A549 (cell line): ENCODE results near the gene CLEC19A. TPM values are rescaled to one million over a fixed set of nuclear protein-coding genes. Genes with fewer than 3 reads are reported as not detected.

Experiments used
- ATAC-seq, 2 experiments: fragments of 200-7000 bp in 1 of 2; fragments of >200 bp in 1 of 2; cut with Nextera tagmentation in 1 of 2; cut with Tn5 transposase in 1 of 2; 3 replicates each; pipeline versions ENCODE4 v1.8.0 to v1.9.1; 2018 to 2020; ENCODE audit warnings: mild to moderate bottlenecking in 1 of 2, moderate library complexity in 1 of 2
- CTCF ChIA-PET: fragments of 300-600 bp; sonication (Branson Sonifier 250); formaldehyde crosslinking; extraction: SDS; loops from one replicate; lab custom pipeline; 2021; ENCODE audit warnings: antibody characterized with exemption, inconsistent platforms; lab: Yijun Ruan, JAX
- POLR2A ChIA-PET: fragments of 350-600 bp; formaldehyde crosslinking; extraction: SDS; loops from one replicate; lab custom pipeline; 2021; ENCODE audit warnings: antibody characterized with exemption, inconsistent platforms; lab: Yijun Ruan, JAX
- DNase-seq, 2 experiments: peaks; one replicate each; pipeline versions ENCODE4 v3.0.0 to v3.0.0-alpha.2; 2011 to 2016; ENCODE audit warnings: low read depth in 1 of 2, low spot score in 1 of 2
- FAIRE-seq: peaks from 2 replicates; lab custom pipeline; 2011; peaks lifted over from hg19 to GRCh38; lab: Jason Lieb, UNC
- H3K27ac ChIP-seq, 2 experiments: fragments of >200 bp; sonication (Bioruptor Twin); formaldehyde crosslinking; 3 replicates each; pipeline ENCODE4 v1.5.1; 2016 to 2017
- H3K4me1 ChIP-seq: fragments of >200 bp; sonication (Bioruptor Twin); formaldehyde crosslinking; 3 replicates; pipeline ENCODE4 v1.6.1; 2016
- H3K4me2 ChIP-seq: fragments of >200 bp; sonication (Bioruptor Twin); formaldehyde crosslinking; 3 replicates; pipeline ENCODE4 v1.6.1; 2016
- H3K4me3 ChIP-seq: fragments of >200 bp; sonication (Bioruptor Twin); formaldehyde crosslinking; 3 replicates; pipeline ENCODE4 v1.5.1; 2016
- H3K9me3 ChIP-seq: fragments of >200 bp; sonication (Bioruptor Twin); formaldehyde crosslinking; 3 replicates; pipeline ENCODE4 v1.6.1; 2016
- ATOH8 ChIP-seq: fragments of 250-450 bp; sonication (Bioruptor Pico); IDR thresholded peaks from 2 replicates; pipeline ENCODE4 v1.5.0; 2020; ENCODE audit warnings: low read depth, mild to moderate bottlenecking, moderate library complexity
- CBX2 ChIP-seq: fragments of 200-600 bp; sonication (generic); IDR thresholded peaks from 2 replicates; pipeline ENCODE4 v1.6.1; 2016; ENCODE audit warnings: low read depth, mild to moderate bottlenecking, borderline replicate concordance
- CBX8 ChIP-seq: fragments of 200-600 bp; sonication (generic); IDR thresholded peaks from 2 replicates; pipeline ENCODE4 v1.6.1; 2016
- CEBPB ChIP-seq, 2 experiments: fragments of >200 bp in 1 of 2; sonication (Bioruptor Twin) in 1 of 2; formaldehyde crosslinking in 1 of 2; IDR thresholded peaks; 2 replicates each; pipeline ENCODE4 v1.6.1; 2012 to 2016
- CHD4 ChIP-seq: fragments of 200-600 bp; sonication (generic); IDR thresholded peaks from 2 replicates; pipeline ENCODE4 v1.6.1; 2016; ENCODE audit warnings: antibody characterized with exemption, mild to moderate bottlenecking, borderline replicate concordance
- CTCF ChIP-seq: fragments of >200 bp; sonication (Bioruptor Twin); formaldehyde crosslinking; IDR thresholded peaks from 3 replicates; pipeline ENCODE4 v1.5.1; 2016
- EHF ChIP-seq: fragments of 250-450 bp; sonication (Bioruptor Pico); IDR thresholded peaks from 2 replicates; pipeline ENCODE4 v1.5.0; 2020; ENCODE audit warnings: mild to moderate bottlenecking
- EHMT2 ChIP-seq: fragments of 200-600 bp; sonication (generic); IDR thresholded peaks from 2 replicates; pipeline ENCODE4 v1.6.1; 2016; ENCODE audit warnings: antibody characterized with exemption, low read depth, mild to moderate bottlenecking, moderate library complexity
- ESRRA ChIP-seq: fragments of 150-350 bp; IDR thresholded peaks from 2 replicates; pipeline ENCODE4 v1.6.1; 2014; ENCODE audit warnings: mild to moderate bottlenecking, low read length, borderline replicate concordance
- HES2 ChIP-seq: fragments of >200 bp; sonication (Bioruptor Twin); formaldehyde crosslinking; IDR thresholded peaks from 2 replicates; pipeline ENCODE4 v1.6.1; 2016
- HOXA7 ChIP-seq: fragments of 250-450 bp; sonication (Bioruptor Pico); IDR thresholded peaks from 2 replicates; pipeline ENCODE4 v1.5.0; 2020; ENCODE audit warnings: mild to moderate bottlenecking, moderate library complexity
- HOXB13 ChIP-seq: fragments of 250-450 bp; sonication (Bioruptor Pico); IDR thresholded peaks from 2 replicates; pipeline ENCODE4 v1.5.0; 2020; ENCODE audit warnings: low read depth, mild to moderate bottlenecking, moderate library complexity
- HOXB5 ChIP-seq: fragments of 250-450 bp; sonication (Bioruptor Pico); IDR thresholded peaks from 2 replicates; pipeline ENCODE4 v1.5.0; 2020; ENCODE audit warnings: mild to moderate bottlenecking, moderate library complexity
- KDM1A ChIP-seq: fragments of 200-600 bp; sonication (generic); IDR thresholded peaks from 2 replicates; pipeline ENCODE4 v1.6.1; 2016; ENCODE audit warnings: low read depth, mild to moderate bottlenecking
- KDM5A ChIP-seq: fragments of 200-600 bp; sonication (generic); IDR thresholded peaks from 2 replicates; pipeline ENCODE4 v1.6.1; 2016; ENCODE audit warnings: antibody characterized with exemption, mild to moderate bottlenecking
- NPAS2 ChIP-seq: fragments of 250-450 bp; sonication (Bioruptor Pico); IDR thresholded peaks from 2 replicates; pipeline ENCODE4 v1.8.0; 2022; ENCODE audit warnings: mild to moderate bottlenecking, moderate library complexity, borderline replicate concordance
- RAD21 ChIP-seq, 2 experiments: fragments of >200 bp in 1 of 2; sonication (Bioruptor Twin) in 1 of 2; formaldehyde crosslinking in 1 of 2; IDR thresholded peaks in 1 of 2; conservative IDR thresholded peaks in 1 of 2; 2 replicates in 1 of 2; 3 replicates in 1 of 2; pipeline ENCODE4 v1.6.1; 2012 to 2018; ENCODE audit warnings: inconsistent platforms in 1 of 2
- RARB ChIP-seq: fragments of 250-450 bp; sonication (Bioruptor Pico); IDR thresholded peaks from 2 replicates; pipeline ENCODE4 v1.8.0; 2021; ENCODE audit warnings: mild to moderate bottlenecking, moderate library complexity
- REST ChIP-seq: fragments of 200-600 bp; sonication (generic); IDR thresholded peaks from 2 replicates; pipeline ENCODE4 v1.6.1; 2016; ENCODE audit warnings: antibody characterized with exemption, mild to moderate bottlenecking, moderate library complexity
- SREBF2 ChIP-seq: fragments of 450-650 bp; IDR thresholded peaks from 2 replicates; pipeline ENCODE4 v1.6.1; 2014; ENCODE audit warnings: mild to moderate bottlenecking, moderate library complexity
- TP53 ChIP-seq: fragments of 250-450 bp; sonication (Bioruptor Pico); IDR thresholded peaks from 2 replicates; pipeline ENCODE4 v1.5.0; 2021; ENCODE audit warnings: mild to moderate bottlenecking, moderate library complexity
- ZC3H11A ChIP-seq: fragments of 450-650 bp; IDR thresholded peaks from 2 replicates; pipeline ENCODE4 v1.6.1; 2014; ENCODE audit warnings: antibody characterized with exemption, mild to moderate bottlenecking
- WGBS: methylation state at CpG from one replicate; pipeline ENCODE4 v1.1.6; 2017; ENCODE audit errors: missing lambda C conversion rate; 5-methylcytosine and 5-hydroxymethylcytosine counted together
- polyA minus RNA-seq: library from RNA; depleted of rRNA, polyadenylated mRNA; stranded (reverse); fragments of >200 nt; gene quantifications from 2 replicates; pipeline ENCODE4 v1.2.3, GENCODE V29; 2011; rRNA and poly(A)+ RNA removed
- polyA plus RNA-seq, 4 experiments: library from polyadenylated mRNA; depleted of rRNA in 3 of 4; stranded (reverse); fragments of >200 nt; fragmentation: RNase III in 1 of 4; extraction: RNeasy Plus Mini Kit Qiagen cat#74134 plus additional on column Dnase treatment in 1 of 4; gene quantifications; 2 replicates in 3 of 4; 3 replicates in 1 of 4; pipeline ENCODE4 v1.2.3, GENCODE V29; 2011 to 2017

Gene CLEC19A
- 0.09 and 0.15 TPM in 2 replicates for polyA plus RNA-seq (2011; rRNA removed)
- 0.18 and 0.26 TPM in 2 replicates for polyA plus RNA-seq (2012; cell fraction: cytosol; rRNA removed)
- polyA plus RNA-seq (2012; cell fraction: nucleus; rRNA removed) = 0.05 and 0.24 TPM in 2 replicates
- 0.49 to 0.58 TPM (median 0.50 TPM) in 3 replicates for polyA plus RNA-seq (2017; fragmentation: RNase III; extraction: RNeasy Plus Mini Kit Qiagen cat#74134 plus additional on column Dnase treatment)
- polyA minus RNA-seq = not detected in 2 replicates

GRCh38 chr16:19285431-19285830 is at the start of gene CLEC19A:
Gene CLEC19A, plus strand, starts transcription at chr16:19285731. Its CDS starts 121 bp downstream, at chr16:19285852.
- FAIRE-seq (no peak), DNase-seq (no peak), ATAC-seq (no peak)
- peak within 1 kb of the TSS; percentile 54 for H3K4me2 ChIP-seq
- no peaks in the 10 kb centered on the region for H3K9me3 ChIP-seq
- TF ChIP-seq HOXB13 (no peak), RAD21 (conservative IDR thresholded peaks at IDR 0.05 in 1 of 2, IDR thresholded peaks at IDR 0.05 in 1 of 2) (no peak), ZC3H11A (no peak), CHD4 (no peak), CBX8 (no peak), ATOH8 (CRISPR knock-in tag) (no peak), NPAS2 (CRISPR knock-in tag) (no peak), CTCF (no peak), KDM5A (no peak), SREBF2 (no peak), KDM1A (no peak), EHMT2 (no peak), EHF (CRISPR knock-in tag) (no peak), REST (no peak), CBX2 (no peak), CEBPB (IDR thresholded peaks at IDR 0.05) (no peak), RARB (CRISPR knock-in tag) (no peak), ESRRA (no peak), HOXA7 (no peak), HOXB5 (no peak)
- no peak within 1 kb of the TSS for H3K4me3 ChIP-seq
- H3K27ac ChIP-seq = peak within 1 kb of the TSS; percentile 27 to 81; a peak in 5 of 6 replicates
- WGBS = 80% methylated on average over 2 of the region's 2 CpGs
- ChIA-PET POLR2A (no interaction called here), CTCF (interaction anchor here (0.9 to 1.8 kb wide), 4 partner anchors 11 to 217 kb away, joined by 3 to 6 read pairs (median 4); no protein-coding TSS in a partner anchor)
- peaks cover 28% of the 10 kb centered on the region for H3K4me1 ChIP-seq

- no peak overlapping the region for H3K27ac ChIP-seq
- H3K9me3 ChIP-seq = peaks cover 13% of the 10 kb centered on the region; the same call in 2 of the 3 replicates
- H3K4me1 ChIP-seq = no peaks in the 10 kb centered on the region
- ATAC-seq (no peak), DNase-seq (no peak), FAIRE-seq (no peak)
- CTCF ChIA-PET = interaction anchor here (1.5 kb wide), 1 partner anchor 88 kb away, joined by 3 read pairs; no protein-coding TSS in a partner anchor
- H3K4me3 ChIP-seq = no peak overlapping the region
- TF ChIP-seq SREBF2 (no peak), HES2 (no peak), TP53 (CRISPR knock-in tag) (no peak)
- whole genome bisulfite sequencing = 95% methylated on average over 4 of the region's 4 CpGs
- H3K4me2 ChIP-seq = no peak overlapping the region
- POLR2A ChIA-PET = no interaction called here
Observed at GRCh38 chr16:19235886-19236285, 49.6 kb upstream of the CLEC19A start.
